Measurements from ENCODE around the gene AMPD2.

Gene AMPD2

DNA sequence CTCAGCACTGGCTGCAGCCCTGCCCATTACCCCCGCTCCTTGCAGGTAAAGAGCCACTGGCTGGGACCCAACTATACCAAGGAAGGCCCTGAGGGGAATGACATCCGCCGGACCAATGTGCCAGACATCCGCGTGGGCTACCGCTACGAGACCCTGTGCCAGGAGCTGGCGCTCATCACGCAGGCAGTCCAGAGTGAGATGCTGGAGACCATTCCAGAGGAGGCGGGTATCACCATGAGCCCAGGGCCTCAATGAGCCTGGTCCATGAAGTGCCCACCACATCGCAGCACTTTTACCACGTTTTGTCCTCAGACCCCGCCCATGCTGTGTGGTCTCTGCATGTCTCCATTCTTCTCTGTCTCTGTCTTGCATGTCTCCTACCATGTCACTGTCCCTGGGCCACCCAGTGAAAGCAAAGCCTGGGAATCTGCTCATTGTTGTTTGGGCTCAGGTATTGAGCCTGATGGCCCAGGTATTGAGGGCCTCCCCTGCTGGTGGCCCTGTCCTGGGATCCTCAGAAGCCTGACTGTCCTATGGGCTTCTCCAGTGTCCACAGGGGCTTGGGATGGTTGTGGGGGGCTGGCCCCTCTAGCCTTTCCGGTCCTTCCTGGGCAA is 11.4 kb downstream of the AMPD2 start:
- ATAC-seq: no peak

DNA sequence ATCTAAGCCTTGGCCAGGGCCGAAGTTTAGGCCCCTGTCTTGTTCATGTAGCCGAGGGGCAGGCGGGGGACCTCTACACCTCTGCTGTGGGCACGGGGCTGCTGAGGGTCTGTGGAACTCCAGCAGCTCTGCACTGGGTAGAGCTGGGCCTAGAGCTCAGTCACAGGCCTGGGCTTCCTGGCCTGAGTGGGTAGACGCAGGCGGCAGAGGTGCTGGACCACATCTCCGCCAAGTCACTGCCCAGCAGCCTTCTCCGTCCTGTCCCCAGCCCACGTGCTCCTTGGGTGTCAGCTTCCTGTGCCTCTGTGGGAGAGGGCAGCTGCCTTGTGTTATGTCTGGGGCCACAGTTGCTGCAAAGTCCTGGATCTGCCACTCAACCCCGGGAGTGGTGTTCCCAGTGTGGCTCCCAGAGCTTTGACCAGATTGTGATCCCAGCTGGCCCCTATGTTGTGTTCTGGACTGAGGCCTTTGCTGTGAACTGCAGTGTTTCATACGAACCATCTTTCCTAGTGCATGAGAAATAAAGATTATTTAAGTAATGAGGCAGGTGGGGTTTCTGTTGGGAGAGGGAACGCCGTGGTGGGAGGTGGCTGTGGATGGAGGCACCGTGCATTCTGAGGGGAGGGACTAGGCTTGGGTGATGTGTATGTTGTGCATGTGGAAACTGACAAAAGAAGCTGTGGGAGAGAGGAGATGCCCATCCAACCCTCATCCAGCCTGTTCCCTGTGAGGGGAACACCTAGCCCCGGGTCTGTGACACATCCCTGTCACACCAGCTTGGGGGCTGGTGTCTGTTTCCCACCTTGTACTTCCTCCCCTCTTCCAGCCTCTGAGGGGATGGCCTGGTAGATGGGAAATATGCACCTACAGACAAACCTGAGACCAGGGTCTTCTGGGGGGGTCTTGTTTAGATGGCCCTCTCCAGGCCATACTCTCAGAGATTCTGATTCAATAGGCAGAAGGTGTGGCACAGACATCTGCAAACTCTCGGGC is 12.2 kb downstream of the AMPD2 start:
- no peak for ATAC-seq

DNA sequence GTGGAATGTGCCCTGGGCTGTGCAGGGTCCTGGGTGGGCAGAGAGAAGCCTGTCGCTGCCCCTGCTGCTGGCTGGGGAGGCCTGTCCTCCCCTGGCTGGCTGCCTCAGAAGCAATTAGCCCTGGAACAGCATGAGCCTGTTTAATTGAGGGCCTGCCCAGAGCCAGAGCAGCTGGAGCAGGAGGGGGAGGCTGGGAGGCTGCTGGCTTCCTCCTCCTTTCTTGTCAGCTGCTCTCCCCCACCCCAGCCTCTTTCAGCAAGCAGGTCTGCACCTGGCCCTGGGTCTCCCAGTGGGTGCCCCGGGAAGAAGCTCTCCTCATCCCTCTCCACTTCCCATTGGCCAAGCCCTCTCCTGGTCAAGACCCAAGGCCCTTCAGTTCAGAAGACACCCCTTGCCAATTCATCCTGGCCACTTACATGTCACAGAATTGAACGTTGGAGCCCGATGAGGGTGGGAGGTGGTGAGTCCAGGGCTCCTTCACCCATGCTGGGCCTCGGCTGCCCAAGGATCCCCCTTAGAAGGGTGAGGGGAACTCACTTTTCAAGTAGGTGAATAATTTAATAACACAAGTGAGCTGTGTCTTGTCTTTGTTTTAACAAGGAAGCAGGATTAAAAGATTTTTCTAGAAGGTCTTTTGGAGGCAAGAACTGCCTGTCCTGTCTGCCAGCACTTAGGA is 13.2 kb downstream of the AMPD2 start:
- ATAC-seq: no peak

- peak in 1 of 2 donors; percentile 56 for ATAC-seq
Observed at GRCh38 chr1:109634292-109634691, 14.7 kb downstream of the AMPD2 start.

DNA sequence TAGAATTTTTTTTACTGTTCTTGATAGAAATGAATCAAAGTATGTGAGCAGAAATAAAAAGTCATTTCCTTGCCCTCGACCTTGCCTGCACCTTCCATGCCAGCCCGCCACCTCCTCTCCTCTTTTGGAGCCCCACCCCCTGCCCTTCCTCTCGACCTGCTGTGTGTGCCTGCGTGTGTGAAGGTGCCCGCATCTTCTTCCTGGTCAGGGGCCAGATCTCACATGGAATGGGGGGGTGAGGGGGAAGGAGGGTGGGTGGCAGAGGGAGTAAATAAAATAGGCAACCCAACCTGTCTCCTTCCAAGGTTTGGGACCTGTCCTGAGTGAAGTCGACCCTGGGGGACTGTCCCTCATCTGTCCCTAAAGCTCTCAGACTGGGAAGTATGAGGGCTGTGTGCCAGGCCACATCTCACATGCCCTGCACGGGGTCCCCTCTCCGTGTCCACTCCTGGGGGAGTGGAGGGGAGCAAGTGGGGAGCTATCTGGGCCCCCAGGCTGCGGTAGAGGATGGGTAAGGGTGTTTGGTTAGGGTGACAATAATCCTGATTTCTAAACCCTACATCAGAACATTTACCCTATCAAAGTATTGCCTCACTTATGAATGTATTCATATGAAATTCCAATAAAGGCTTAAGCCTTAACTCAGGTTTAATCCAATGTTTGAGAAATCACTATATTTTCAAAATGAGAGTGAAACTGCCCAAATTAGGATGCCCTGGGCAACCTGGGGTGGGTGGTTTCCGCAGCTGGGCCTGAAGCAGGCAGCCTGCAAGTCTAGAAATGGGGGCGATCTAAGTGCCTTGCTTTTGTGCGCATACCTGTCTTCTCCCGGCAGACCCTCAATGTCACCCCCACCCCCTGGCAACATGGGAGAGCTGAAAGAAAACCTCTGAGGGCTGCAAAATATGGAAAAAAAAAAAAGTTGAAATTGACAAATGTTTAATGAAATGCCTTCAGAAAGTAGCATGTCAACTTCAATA is 15.4 kb downstream of the AMPD2 start:
- ATAC-seq: peak in 1 of 2 donors; percentile 34

GRCh38 chr1:109635862-109636200 is 16.2 kb downstream of the AMPD2 start:
- ATAC-seq: no peak

- no peak for ATAC-seq
Observed at GRCh38 chr1:109636201-109636952, 16.7 kb downstream of the AMPD2 start.

DNA sequence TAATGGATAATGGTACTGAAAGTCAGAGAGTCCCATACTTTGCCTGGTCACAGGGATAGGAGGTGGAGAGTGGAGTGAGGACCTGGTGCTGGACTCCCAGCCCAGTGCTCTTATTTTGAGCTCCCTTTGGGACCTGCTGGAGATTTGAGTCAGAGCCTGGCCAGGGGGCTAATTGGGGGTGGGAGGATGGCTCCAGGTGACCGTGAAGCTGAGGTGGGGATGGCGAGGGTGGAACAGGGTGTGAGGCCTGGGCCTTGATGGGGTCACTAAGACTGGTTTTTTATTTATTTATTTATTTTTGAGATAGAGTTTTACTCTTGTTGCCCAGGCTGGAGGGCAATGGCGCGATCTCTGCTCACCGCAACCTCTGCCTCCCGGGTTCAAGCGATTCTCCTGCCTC is 17.8 kb downstream of the AMPD2 start:
- ATAC-seq: no peak

DNA sequence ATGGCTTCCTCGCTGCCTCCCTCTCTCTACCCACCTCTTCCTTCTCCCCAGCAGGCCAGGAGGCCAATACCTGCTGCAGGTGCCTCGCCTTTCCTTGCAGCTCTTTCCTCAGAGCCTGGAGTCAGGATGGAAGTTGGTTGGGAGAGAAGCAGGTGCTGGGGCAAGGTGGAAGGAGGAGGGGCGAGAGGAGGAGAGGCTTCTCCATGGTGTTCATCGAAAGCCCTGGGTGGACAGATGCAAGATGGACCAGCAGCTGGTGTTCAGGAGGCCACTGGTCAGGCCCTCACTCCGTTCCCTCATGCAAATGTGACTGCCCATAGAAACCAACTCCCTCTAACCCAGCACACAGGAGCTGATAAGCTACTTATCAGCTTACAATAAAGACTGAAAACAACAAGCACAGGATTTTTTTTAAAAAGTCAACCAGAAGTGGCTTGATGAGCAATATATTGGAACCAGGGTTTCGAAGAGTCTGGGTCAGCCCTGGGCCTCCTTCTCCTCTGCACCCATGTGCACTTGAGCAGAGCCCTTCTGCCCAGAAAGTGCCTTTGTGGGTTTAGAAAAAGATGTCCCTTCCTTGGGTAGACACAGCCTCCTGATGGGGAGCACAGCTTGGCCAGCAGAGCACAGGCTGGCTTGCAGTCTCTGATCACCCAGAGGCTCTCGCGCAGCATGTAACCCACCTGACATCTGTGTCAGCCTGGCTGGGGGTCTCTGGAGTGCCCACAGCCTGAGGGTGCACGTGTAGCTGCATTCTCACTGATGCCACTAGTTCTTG is 19.6 kb downstream of the AMPD2 start:
- no peak for ATAC-seq

DNA sequence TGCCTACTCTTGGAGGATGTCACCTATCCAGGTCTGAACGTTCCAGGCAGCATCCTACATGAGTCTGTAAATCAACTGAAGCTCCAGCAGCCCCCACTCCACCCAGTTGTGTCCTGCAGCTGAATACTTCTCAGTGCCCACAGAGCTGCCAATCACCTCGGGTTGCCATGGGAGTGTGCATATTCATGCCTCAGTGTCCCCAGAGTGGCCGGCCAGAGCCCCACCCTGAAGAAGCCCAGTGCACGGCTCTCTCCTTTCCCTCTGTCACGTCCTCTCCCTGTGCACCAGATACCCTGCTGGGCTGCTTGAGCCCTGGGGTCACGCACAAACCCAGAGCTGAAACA is 20.2 kb downstream of the AMPD2 start:
- ATAC-seq: no peak

DNA sequence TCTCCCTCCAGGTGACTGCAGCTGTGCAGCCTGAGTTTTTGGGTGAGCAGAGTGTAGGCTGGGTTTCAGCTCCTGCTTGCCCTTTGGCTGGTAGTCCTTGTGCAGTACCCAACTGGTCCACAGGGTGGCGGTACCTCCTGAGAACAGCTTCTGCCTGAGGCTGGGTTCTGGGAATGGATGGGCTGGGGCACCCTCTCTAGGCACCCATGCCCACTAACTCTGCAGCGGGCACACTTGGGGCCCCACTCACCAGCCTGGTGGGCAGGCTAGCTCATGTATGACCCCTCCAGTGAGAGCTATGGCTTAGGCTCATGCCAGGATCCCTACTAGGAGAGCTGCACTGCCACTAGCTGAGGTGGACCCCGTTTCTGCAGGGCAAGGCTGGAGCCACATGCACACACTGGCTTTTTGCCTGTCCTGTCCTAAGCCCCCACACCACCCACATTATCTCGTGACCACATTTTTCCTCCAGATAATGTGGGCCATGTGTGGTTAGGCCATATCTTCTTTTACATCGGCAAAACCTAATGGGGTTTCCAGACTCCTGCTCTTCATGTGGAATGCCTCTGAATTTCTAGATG is 20.7 kb downstream of the AMPD2 start:
- peak; percentile 62 to 69 for ATAC-seq

GRCh38 chr1:109641078-109641740 is 21.6 kb downstream of the AMPD2 start:
- no peak for ATAC-seq

GRCh38 chr1:109641861-109642260 is 22.2 kb downstream of the AMPD2 start:
- no peak for ATAC-seq

DNA sequence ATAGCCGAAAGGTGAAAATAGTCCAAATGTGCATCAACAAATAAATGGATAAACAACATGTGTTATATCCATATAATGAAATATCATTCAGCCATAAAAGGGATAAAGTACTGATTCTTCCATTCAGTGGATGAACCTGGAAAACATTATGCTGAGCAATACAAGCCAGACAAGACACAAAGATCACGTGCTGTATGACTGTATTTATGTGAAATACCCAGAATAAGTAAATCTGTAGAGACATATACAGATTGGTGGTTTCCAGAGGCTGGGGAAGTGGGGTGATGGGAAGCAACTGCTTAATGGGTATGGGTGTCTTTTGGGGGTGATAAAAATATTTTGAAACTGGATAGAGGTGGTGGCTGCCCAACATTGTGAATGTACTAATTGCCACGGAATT is 23.0 kb downstream of the AMPD2 start:
- no peak for ATAC-seq

DNA sequence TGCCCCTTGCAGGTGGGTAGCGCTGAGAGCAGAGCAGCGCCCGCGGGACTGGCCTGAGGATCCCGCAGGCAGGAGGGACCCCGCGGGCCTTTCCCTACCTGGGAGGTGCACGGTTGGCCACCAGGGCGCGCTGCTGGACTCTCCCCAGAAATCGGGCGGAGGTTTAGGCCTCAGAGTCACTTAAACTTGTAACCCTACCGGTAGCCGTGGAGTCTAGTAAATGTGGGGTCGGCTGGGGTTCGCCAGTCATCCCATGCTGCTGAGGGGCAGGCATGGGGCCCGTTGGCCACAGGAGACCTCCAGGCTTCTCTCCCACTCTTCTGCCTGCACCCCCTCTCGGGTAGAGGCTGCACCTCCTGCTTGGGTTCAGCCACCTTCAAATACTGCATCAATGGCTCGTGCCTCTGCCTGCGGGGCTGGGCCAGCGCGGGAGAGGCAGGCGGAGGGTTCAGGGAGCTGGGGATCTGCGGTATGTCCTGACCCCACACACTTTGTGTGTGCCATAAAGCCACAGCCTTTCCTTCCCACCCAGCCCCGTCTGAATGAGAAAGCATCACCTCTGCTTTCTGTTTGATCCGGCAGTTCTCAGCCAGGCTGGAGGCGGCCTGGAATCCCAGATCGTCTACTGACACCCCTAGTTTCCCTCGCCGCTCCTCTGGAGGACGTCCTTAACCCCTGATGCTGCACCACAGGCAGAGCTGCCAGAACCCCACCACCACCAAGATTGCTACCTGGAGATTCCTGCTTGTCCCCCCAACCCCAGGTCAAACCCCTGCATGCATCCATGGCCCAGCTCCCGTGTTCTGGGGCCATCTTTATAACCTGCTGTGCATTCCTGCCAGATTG is 24.0 kb downstream of the AMPD2 start:
- peak; percentile 96 to 97 for ATAC-seq

- ATAC-seq: no peak
Observed at GRCh38 chr1:109644670-109645069, 25.0 kb downstream of the AMPD2 start.

DNA sequence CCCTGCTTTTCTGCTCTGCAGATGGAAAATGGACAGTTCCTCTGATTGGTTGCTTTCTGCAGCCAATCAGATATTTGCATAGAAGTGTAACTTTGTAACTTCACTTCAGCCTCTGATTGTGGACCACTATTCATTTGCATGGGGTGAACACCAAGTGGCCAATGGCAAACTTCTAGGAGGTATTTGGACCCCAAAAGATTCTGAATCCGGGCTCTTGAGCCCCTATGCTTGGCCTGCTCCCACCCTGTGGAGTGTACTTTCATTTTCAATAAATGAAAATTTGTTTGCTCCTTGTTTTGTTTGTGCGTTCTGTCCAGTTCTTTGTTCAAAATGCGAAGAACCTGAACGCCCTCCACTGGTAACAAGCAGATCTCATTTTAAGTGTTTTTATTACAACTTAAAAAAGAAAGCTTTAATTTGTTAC is 29.9 kb downstream of the AMPD2 start:
- no peak for ATAC-seq

GRCh38 chr1:109650609-109651008 is 31.0 kb downstream of the AMPD2 start:
- ATAC-seq: no peak

- ATAC-seq: no peak
Observed at GRCh38 chr1:109652402-109652801, 32.8 kb downstream of the AMPD2 start.
